Epithelial cell of esophagus (primary cell): ENCODE measurements around the gene JADE2.

ENCODE experiments used
- DNase-seq: peaks from one replicate; pipeline ENCODE4 v3.0.0; 2010; ENCODE audit warnings: low read depth
- H3K4me3 ChIP-seq: 2 replicates; pipeline ENCODE4 v1.5.1; 2011; ENCODE audit warnings: mild to moderate bottlenecking, low read length, control low read depth
- TF ChIP-seq, protein P1 (sequence below): IDR thresholded peaks from 2 replicates; pipeline ENCODE4 v1.5.1; 2011; ENCODE audit warnings: low read depth, mild to moderate bottlenecking, low read length, control low read depth, inconsistent platforms; ENCODE audit not compliant: insufficient read depth; ENCODE audit errors: missing control alignments

The JADE2 gene

DNA sequence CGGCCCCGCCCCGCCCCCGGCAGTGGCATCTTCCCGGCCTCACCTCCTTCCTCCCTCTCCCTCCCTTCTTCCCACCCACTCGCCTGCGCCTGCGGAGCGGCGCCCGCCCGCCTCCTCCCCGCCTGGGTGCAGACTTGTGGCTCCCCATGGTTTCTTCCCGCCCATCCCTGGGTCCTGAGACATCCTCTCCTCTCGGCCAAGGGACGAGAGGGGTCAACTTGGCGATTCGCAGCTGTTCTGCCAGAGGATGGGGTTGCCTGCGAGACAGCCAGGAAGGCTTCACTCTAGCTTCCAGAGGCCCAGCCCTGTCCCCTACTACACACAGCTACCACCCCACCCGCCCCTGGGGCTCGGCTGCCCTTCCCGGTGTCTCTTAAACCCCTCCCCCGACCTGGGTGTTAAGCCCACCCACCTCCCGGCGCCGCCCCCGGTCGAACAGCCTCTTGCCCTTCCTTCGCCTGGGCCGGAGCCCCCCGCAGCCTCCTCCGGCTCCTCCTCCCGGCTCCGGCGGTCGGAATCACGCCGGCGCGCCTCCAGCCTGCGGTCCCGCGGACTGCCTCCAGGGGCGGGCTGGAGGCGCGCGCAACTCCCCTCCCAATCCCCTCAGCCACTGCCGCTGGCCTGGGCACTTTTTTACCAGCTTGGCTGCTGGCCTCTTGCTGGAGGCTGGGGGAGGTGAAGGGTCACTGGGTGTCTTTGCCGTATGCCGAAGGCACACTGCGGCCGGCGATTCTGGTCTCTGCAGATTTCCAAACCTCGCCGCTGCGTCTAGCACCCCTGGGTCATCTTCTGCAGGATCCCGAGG lies 1.9 kb downstream of the JADE2 start:
- TF ChIP-seq, protein P1, sequence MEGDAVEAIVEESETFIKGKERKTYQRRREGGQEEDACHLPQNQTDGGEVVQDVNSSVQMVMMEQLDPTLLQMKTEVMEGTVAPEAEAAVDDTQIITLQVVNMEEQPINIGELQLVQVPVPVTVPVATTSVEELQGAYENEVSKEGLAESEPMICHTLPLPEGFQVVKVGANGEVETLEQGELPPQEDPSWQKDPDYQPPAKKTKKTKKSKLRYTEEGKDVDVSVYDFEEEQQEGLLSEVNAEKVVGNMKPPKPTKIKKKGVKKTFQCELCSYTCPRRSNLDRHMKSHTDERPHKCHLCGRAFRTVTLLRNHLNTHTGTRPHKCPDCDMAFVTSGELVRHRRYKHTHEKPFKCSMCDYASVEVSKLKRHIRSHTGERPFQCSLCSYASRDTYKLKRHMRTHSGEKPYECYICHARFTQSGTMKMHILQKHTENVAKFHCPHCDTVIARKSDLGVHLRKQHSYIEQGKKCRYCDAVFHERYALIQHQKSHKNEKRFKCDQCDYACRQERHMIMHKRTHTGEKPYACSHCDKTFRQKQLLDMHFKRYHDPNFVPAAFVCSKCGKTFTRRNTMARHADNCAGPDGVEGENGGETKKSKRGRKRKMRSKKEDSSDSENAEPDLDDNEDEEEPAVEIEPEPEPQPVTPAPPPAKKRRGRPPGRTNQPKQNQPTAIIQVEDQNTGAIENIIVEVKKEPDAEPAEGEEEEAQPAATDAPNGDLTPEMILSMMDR, result peak; percentile 62
- DNase-seq, result peak; percentile 90
- peak overlapping the region; percentile 88 for H3K4me3 ChIP-seq

DNA sequence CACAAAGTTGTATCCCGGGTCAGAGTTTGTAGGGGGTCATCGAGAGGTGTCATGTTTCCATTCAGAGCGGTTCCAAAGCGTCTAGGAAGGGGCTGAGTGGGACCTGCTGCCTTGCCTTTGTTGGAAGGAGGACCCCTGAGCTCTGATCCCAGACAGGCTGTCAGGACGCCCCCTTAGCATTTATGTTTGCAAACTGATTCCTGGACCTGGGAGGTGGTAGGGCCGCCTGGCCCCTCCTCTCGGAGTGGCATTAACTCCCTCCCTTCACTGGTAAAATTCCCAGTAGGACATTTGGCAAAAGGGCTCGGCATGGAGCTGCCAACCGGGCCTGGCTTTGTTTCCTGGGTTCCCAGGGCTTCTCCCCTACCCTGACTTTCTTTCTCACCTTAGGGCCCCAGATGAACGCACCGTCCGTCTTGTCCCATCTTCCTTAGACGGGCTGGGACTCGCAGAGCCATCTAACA lies 2.5 kb downstream of the JADE2 start:
- H3K4me3 ChIP-seq, result peak overlapping the region; percentile 88
- TF ChIP-seq, protein P1, result no peak
- DNase-seq, result no peak

DNA sequence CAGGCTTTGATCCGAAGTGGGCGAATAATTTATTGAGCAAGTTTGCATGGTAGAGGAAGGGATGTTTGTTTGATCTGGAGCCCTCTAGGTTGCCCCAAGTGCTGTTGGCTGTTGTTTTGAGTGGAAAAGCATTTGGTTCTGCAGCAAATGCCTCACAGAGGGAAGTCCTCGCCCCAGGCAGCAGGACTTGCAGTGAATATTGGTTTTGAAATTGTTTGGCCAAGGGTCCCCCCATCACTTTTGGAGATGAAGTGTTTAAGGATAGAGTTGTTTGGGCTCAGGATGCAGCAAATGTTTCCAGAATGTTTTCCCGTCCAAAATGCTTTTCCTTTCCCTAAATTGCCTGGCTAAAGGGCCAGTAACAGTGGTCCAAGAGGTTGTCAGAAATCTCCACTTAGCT lies 3.1 kb downstream of the JADE2 start:
- TF ChIP-seq, protein P1, result no peak
- H3K4me3 ChIP-seq, result no peak overlapping the region
- no peak for DNase-seq

DNA sequence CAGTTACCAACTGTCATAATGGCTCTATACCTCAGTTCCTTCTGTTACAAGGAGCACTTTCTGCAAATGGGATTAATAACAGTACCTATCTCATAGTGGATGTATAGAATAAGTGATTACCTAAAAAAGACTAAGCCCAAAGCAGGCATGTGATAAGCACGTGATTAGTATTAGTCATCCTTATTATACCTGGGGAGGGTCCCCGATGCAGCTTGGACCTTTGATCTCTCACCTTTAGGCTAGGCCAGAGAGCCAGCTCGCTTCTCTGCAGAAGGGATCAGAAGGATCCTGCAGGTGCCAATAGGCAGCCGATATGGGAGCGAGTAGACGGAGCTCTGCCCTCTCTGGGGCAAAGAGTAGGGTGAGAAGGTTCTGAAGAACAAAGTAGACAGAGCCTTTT lies 4.0 kb downstream of the JADE2 start:
- DNase-seq, result no peak
- TF ChIP-seq, protein P1, result no peak
- no peak overlapping the region for H3K4me3 ChIP-seq

DNA sequence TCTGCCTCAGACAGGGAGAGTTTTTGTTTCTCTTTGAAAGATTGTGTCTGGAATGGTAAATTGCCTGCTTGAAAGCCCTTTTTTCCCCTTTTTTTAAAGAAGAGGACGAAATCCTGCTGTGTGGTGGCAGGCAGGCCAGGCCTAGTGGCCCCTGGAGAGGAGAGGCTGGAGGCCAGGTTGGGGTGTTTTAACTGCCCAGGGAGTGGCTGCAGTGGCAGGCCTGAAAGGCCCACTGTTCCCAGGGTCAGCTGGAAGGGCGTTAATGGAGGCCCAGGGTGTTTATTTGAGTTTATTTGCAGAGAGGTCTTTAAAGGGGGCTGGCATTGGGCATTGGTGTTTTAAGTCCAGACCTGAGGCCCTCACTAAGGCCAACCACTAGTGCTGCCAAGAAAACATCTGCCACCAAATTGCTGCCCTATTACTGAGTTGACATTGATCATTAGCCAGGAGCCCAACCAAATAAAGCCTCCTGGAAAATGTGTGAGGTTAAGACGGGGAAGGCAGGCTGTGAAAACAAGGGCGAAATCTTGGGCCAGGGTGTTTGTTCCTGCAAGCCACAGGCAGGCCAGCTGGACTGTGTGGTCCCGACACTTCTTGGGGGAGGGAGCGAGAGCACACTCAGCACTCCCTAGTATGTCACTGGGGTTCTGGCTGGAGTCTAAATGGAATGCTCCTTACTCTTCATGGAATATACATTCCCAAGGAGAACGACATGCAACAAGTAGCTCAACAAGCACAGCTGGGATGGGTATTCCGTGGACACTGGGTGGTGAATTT lies 5.0 kb downstream of the JADE2 start:
- TF ChIP-seq, protein P1, result no peak
- H3K4me3 ChIP-seq, result no peak overlapping the region
- no peak for DNase-seq

DNA sequence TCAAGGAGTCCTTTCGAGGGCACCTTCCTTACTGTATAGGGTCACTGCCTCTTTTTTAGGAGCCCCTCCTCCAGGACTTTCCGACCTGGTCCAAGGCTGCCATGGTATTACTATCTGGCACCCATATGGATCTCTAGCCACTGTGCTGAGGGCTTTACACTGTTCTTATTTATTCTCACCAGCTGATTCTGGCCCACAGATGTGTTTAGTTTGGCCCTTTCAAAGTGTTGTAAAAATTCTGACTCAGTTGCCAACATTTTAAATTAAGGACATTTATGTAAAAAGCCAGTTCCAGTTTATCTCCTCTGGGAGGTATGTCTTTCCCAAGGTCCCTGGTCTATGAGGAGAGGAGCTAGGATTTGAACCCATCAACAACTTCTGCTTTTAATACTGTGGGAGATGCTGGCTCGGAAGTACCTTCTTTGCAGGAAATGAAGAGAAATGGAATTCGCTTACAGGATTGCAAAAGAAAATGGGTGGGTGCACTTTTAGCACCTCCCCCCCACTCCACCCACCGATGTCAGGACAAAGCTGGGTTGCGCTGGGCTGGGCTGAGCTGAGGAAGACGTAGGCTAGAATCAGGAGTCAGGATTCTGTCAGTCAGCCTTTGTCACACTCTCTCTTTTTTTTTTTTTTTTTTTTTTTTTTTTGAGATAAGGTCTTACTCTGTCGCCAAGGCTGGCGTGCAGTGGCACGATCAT lies 7.8 kb downstream of the JADE2 start:
- no peak for DNase-seq
- TF ChIP-seq, protein P1, result no peak
- H3K4me3 ChIP-seq, result no peak overlapping the region
